ENCODE data around the gene CWC27.

The CWC27 gene

GRCh38 chr5:65014769-65015168 lies 246.0 kb downstream of the CWC27 start:
- in situ Hi-C loops (cut with MboI; ENCODE audit: low pct_unique_long_range_greater_than_20kb, low sequenced_read_pairs, unreplicated experiment), result no loop called here
- DNase-seq (ENCODE audit: low spot score), result no peak
- no peak for TF ChIP-seq CTCF (IDR thresholded peaks at IDR 0.05; ENCODE audit: extremely low read depth, insufficient read depth, missing control alignments)

GRCh38 chr5:65015767-65016166 lies 247.0 kb downstream of the CWC27 start:
- no peak for TF ChIP-seq CTCF (IDR thresholded peaks at IDR 0.05; ENCODE audit: extremely low read depth, insufficient read depth, missing control alignments)
- in situ Hi-C loops (cut with MboI; ENCODE audit: low pct_unique_long_range_greater_than_20kb, low sequenced_read_pairs, unreplicated experiment), result no loop called here
- no peak for DNase-seq (ENCODE audit: low spot score)

GRCh38 chr5:65017636-65018035 lies 248.9 kb downstream of the CWC27 start:
- DNase-seq (ENCODE audit: low spot score), result no peak

GRCh38 chr5:65018763-65019162 lies 250.0 kb downstream of the CWC27 start:
- in situ Hi-C loops (cut with MboI; ENCODE audit: low pct_unique_long_range_greater_than_20kb, low sequenced_read_pairs, unreplicated experiment), result no loop called here
- DNase-seq (ENCODE audit: low spot score), result no peak
- no peak for TF ChIP-seq CTCF (IDR thresholded peaks at IDR 0.05; ENCODE audit: extremely low read depth, insufficient read depth, missing control alignments)

More at GRCh38 chr5:65017636-65018035, 248.9 kb downstream of the CWC27 start:
- no peak for TF ChIP-seq CTCF (IDR thresholded peaks at IDR 0.05; ENCODE audit: extremely low read depth, insufficient read depth, missing control alignments)
- in situ Hi-C loops (cut with MboI; ENCODE audit: low pct_unique_long_range_greater_than_20kb, low sequenced_read_pairs, unreplicated experiment), result no loop called here

- in situ Hi-C loops (cut with MboI; ENCODE audit: low pct_unique_long_range_greater_than_20kb, low sequenced_read_pairs, unreplicated experiment), result no loop called here
- TF ChIP-seq CTCF (IDR thresholded peaks at IDR 0.05; ENCODE audit: extremely low read depth, insufficient read depth, missing control alignments), result no peak
- DNase-seq (ENCODE audit: low spot score), result no peak
Measured at GRCh38 chr5:65020492-65020891, 251.8 kb downstream of the CWC27 start.

- TF ChIP-seq CTCF (IDR thresholded peaks at IDR 0.05; ENCODE audit: extremely low read depth, insufficient read depth, missing control alignments), result no peak
- no peak for DNase-seq (ENCODE audit: low spot score)
- in situ Hi-C loops (cut with MboI; ENCODE audit: low pct_unique_long_range_greater_than_20kb, low sequenced_read_pairs, unreplicated experiment), result no loop called here
Measured at GRCh38 chr5:65021527-65022226, 252.9 kb downstream of the CWC27 start.

Measured in GM13977 (cell line).